ENCODE data around the gene VNN1. TPM values are rescaled to one million over a fixed set of nuclear protein-coding genes. Genes with fewer than 3 reads are reported as not detected.
"Not testable (repeated sequence)": the region's sequence is repeated elsewhere in the genome, so short reads cannot be mapped to it uniquely, and the experiment has no call there.

VNN1 gene
- total RNA-seq, 1 donor from 2014 or later: not detected

- Mint-ChIP-seq H3K36me3 (ENCODE audit: unreplicated experiment) (no peaks in the 10 kb centered on the region), H3K9me3 (ENCODE audit: unreplicated experiment) (peaks cover 3% of the 10 kb centered on the region), H3K27ac (ENCODE audit: unreplicated experiment) (no peak overlapping the region), H3K4me1 (ENCODE audit: unreplicated experiment) (no peaks in the 10 kb centered on the region), H3K4me3 (ENCODE audit: unreplicated experiment) (no peak overlapping the region), H3K27me3 (ENCODE audit: unreplicated experiment) (peaks cover 44% of the 10 kb centered on the region)
- DNase-seq (ENCODE audit: extremely low spot score, unreplicated experiment): no peak
- TF ChIP-seq, protein P1, sequence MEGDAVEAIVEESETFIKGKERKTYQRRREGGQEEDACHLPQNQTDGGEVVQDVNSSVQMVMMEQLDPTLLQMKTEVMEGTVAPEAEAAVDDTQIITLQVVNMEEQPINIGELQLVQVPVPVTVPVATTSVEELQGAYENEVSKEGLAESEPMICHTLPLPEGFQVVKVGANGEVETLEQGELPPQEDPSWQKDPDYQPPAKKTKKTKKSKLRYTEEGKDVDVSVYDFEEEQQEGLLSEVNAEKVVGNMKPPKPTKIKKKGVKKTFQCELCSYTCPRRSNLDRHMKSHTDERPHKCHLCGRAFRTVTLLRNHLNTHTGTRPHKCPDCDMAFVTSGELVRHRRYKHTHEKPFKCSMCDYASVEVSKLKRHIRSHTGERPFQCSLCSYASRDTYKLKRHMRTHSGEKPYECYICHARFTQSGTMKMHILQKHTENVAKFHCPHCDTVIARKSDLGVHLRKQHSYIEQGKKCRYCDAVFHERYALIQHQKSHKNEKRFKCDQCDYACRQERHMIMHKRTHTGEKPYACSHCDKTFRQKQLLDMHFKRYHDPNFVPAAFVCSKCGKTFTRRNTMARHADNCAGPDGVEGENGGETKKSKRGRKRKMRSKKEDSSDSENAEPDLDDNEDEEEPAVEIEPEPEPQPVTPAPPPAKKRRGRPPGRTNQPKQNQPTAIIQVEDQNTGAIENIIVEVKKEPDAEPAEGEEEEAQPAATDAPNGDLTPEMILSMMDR (IDR thresholded peaks at IDR 0.05): no peak
Measured at GRCh38 chr6:132687306-132687705, 26.5 kb downstream of the VNN1 start.

GRCh38 chr6:132686531-132686930, 27.3 kb downstream of the VNN1 start:
- DNase-seq (ENCODE audit: extremely low spot score, unreplicated experiment): no peak
- H3K36me3 Mint-ChIP-seq (ENCODE audit: unreplicated experiment): no peaks in the 10 kb centered on the region
- H3K4me1 Mint-ChIP-seq (ENCODE audit: unreplicated experiment): no peaks in the 10 kb centered on the region
- H3K9me3 Mint-ChIP-seq (ENCODE audit: unreplicated experiment): peaks cover 3% of the 10 kb centered on the region
- TF ChIP-seq, protein P1 (IDR thresholded peaks at IDR 0.05): no peak
- peaks cover 44% of the 10 kb centered on the region for H3K27me3 Mint-ChIP-seq (ENCODE audit: unreplicated experiment)
- H3K27ac Mint-ChIP-seq (ENCODE audit: unreplicated experiment): no peak overlapping the region
- H3K4me3 Mint-ChIP-seq (ENCODE audit: unreplicated experiment): no peak overlapping the region

- TF ChIP-seq, protein P1 (IDR thresholded peaks at IDR 0.05): no peak
- no peaks in the 10 kb centered on the region for H3K36me3 Mint-ChIP-seq (ENCODE audit: unreplicated experiment)
- peaks cover 3% of the 10 kb centered on the region for H3K9me3 Mint-ChIP-seq (ENCODE audit: unreplicated experiment)
- no peak for DNase-seq (ENCODE audit: extremely low spot score, unreplicated experiment)
- H3K4me3 Mint-ChIP-seq (ENCODE audit: unreplicated experiment): no peak overlapping the region
- H3K27ac Mint-ChIP-seq (ENCODE audit: unreplicated experiment): no peak overlapping the region
- peaks cover 33% of the 10 kb centered on the region for H3K27me3 Mint-ChIP-seq (ENCODE audit: unreplicated experiment)
- H3K4me1 Mint-ChIP-seq (ENCODE audit: unreplicated experiment): no peaks in the 10 kb centered on the region
Measured at GRCh38 chr6:132685009-132685408, 28.8 kb downstream of the VNN1 start.

GRCh38 chr6:132684272-132684671, 29.6 kb downstream of the VNN1 start:
- Mint-ChIP-seq H3K9me3 (ENCODE audit: unreplicated experiment) (peaks cover 3% of the 10 kb centered on the region), H3K27me3 (ENCODE audit: unreplicated experiment) (peaks cover 25% of the 10 kb centered on the region)

GRCh38 chr6:132683543-132683942, 30.3 kb downstream of the VNN1 start:
- DNase-seq (ENCODE audit: extremely low spot score, unreplicated experiment): no peak
- peaks cover 27% of the 10 kb centered on the region for H3K27me3 Mint-ChIP-seq (ENCODE audit: unreplicated experiment)

More at GRCh38 chr6:132684272-132684671, 29.6 kb downstream of the VNN1 start:
- no peak overlapping the region for H3K4me3 Mint-ChIP-seq (ENCODE audit: unreplicated experiment)
- TF ChIP-seq, protein P1 (IDR thresholded peaks at IDR 0.05): no peak
- DNase-seq (ENCODE audit: extremely low spot score, unreplicated experiment): no peak
- no peak overlapping the region for H3K27ac Mint-ChIP-seq (ENCODE audit: unreplicated experiment)
- H3K36me3 Mint-ChIP-seq (ENCODE audit: unreplicated experiment): no peaks in the 10 kb centered on the region
- H3K4me1 Mint-ChIP-seq (ENCODE audit: unreplicated experiment): no peaks in the 10 kb centered on the region

GRCh38 chr6:132679094-132679493, 34.8 kb downstream of the VNN1 start:
- H3K4me1 Mint-ChIP-seq (ENCODE audit: unreplicated experiment); H3K36me3 Mint-ChIP-seq (ENCODE audit: unreplicated experiment); H3K4me3 Mint-ChIP-seq (ENCODE audit: unreplicated experiment); DNase-seq (ENCODE audit: extremely low spot score, unreplicated experiment); H3K27ac Mint-ChIP-seq (ENCODE audit: unreplicated experiment); H3K9me3 Mint-ChIP-seq (ENCODE audit: unreplicated experiment): not testable (repeated sequence)
- H3K27me3 Mint-ChIP-seq (ENCODE audit: unreplicated experiment): peaks cover 18% of the 10 kb centered on the region

More at GRCh38 chr6:132683543-132683942, 30.3 kb downstream of the VNN1 start:
- Mint-ChIP-seq H3K4me1 (ENCODE audit: unreplicated experiment) (no peaks in the 10 kb centered on the region), H3K9me3 (ENCODE audit: unreplicated experiment) (peaks cover 3% of the 10 kb centered on the region), H3K4me3 (ENCODE audit: unreplicated experiment) (no peak overlapping the region), H3K27ac (ENCODE audit: unreplicated experiment) (no peak overlapping the region), H3K36me3 (ENCODE audit: unreplicated experiment) (no peaks in the 10 kb centered on the region)
- TF ChIP-seq, protein P1 (IDR thresholded peaks at IDR 0.05): no peak

Measured in osteocyte (in vitro differentiated cells).